IPS-18a (cell line): ENCODE measurements around the gene SYCE3.
A peak's percentile ranks its signal among the peaks of the same experiment; 100 is the strongest.

Experiments used
- H3K27ac ChIP-seq: one replicate; pipeline ENCODE4 v1.5.1; 2013; ENCODE audit warnings: low read length
- H3K27me3 ChIP-seq: one replicate; pipeline ENCODE4 v1.6.1; 2013; ENCODE audit warnings: mild to moderate bottlenecking, low read length; ENCODE audit not compliant: control insufficient read depth, insufficient read depth
- H3K36me3 ChIP-seq: one replicate; pipeline ENCODE4 v1.6.1; 2013; ENCODE audit warnings: low read depth, low read length; ENCODE audit not compliant: control insufficient read depth
- H3K4me1 ChIP-seq: one replicate; pipeline ENCODE4 v1.6.1; 2013; ENCODE audit warnings: low read depth, low read length; ENCODE audit not compliant: control insufficient read depth
- H3K4me3 ChIP-seq: one replicate; pipeline ENCODE4 v1.5.1; 2013; ENCODE audit warnings: low read length
- H3K9ac ChIP-seq: one replicate; pipeline ENCODE4 v1.6.1; 2013; ENCODE audit warnings: mild to moderate bottlenecking, low read length, moderate library complexity
- H3K9me3 ChIP-seq: one replicate; pipeline ENCODE4 v1.6.1; 2013; ENCODE audit warnings: low read depth, low read length; ENCODE audit not compliant: control insufficient read depth

The SYCE3 gene

GRCh38 chr22:50597097-50597496, 34.4 kb upstream of the SYCE3 start:
- Histone ChIP-seq H3K9me3 (no peaks in the 10 kb centered on the region), H3K27ac (no peak overlapping the region), H3K4me3 (no peak overlapping the region), H3K9ac (no peak overlapping the region), H3K4me1 (no peaks in the 10 kb centered on the region), H3K36me3 (no peaks in the 10 kb centered on the region), H3K27me3 (peaks cover 32% of the 10 kb centered on the region)

GRCh38 chr22:50595189-50595588, 32.5 kb upstream of the SYCE3 start:
- Histone ChIP-seq H3K4me3 (no peak overlapping the region), H3K36me3 (no peaks in the 10 kb centered on the region), H3K27ac (no peak overlapping the region), H3K4me1 (no peaks in the 10 kb centered on the region), H3K9ac (no peak overlapping the region), H3K27me3 (peaks cover 20% of the 10 kb centered on the region), H3K9me3 (no peaks in the 10 kb centered on the region)

GRCh38 chr22:50587407-50587806, 24.7 kb upstream of the SYCE3 start:
- Histone ChIP-seq H3K36me3 (no peaks in the 10 kb centered on the region), H3K9me3 (no peaks in the 10 kb centered on the region), H3K4me1 (peaks cover 5% of the 10 kb centered on the region), H3K9ac (no peak overlapping the region), H3K27ac (no peak overlapping the region), H3K27me3 (no peaks in the 10 kb centered on the region), H3K4me3 (no peak overlapping the region)

GRCh38 chr22:50586416-50586815, 23.7 kb upstream of the SYCE3 start:
- Histone ChIP-seq H3K36me3 (no peaks in the 10 kb centered on the region), H3K4me3 (no peak overlapping the region), H3K9me3 (no peaks in the 10 kb centered on the region), H3K9ac (no peak overlapping the region), H3K4me1 (peaks cover 5% of the 10 kb centered on the region), H3K27ac (no peak overlapping the region), H3K27me3 (no peaks in the 10 kb centered on the region)

- Histone ChIP-seq H3K4me3 (no peak overlapping the region), H3K27ac (no peak overlapping the region), H3K27me3 (no peaks in the 10 kb centered on the region), H3K9me3 (no peaks in the 10 kb centered on the region), H3K4me1 (peaks cover 5% of the 10 kb centered on the region), H3K9ac (no peak overlapping the region), H3K36me3 (no peaks in the 10 kb centered on the region)
Observed at GRCh38 chr22:50585781-50586180, 23.1 kb upstream of the SYCE3 start.

- Histone ChIP-seq H3K36me3 (no peaks in the 10 kb centered on the region), H3K4me1 (peaks cover 5% of the 10 kb centered on the region), H3K4me3 (no peak overlapping the region), H3K27ac (no peak overlapping the region), H3K27me3 (no peaks in the 10 kb centered on the region), H3K9me3 (no peaks in the 10 kb centered on the region), H3K9ac (no peak overlapping the region)
Observed at GRCh38 chr22:50585238-50585637, 22.5 kb upstream of the SYCE3 start.

DNA sequence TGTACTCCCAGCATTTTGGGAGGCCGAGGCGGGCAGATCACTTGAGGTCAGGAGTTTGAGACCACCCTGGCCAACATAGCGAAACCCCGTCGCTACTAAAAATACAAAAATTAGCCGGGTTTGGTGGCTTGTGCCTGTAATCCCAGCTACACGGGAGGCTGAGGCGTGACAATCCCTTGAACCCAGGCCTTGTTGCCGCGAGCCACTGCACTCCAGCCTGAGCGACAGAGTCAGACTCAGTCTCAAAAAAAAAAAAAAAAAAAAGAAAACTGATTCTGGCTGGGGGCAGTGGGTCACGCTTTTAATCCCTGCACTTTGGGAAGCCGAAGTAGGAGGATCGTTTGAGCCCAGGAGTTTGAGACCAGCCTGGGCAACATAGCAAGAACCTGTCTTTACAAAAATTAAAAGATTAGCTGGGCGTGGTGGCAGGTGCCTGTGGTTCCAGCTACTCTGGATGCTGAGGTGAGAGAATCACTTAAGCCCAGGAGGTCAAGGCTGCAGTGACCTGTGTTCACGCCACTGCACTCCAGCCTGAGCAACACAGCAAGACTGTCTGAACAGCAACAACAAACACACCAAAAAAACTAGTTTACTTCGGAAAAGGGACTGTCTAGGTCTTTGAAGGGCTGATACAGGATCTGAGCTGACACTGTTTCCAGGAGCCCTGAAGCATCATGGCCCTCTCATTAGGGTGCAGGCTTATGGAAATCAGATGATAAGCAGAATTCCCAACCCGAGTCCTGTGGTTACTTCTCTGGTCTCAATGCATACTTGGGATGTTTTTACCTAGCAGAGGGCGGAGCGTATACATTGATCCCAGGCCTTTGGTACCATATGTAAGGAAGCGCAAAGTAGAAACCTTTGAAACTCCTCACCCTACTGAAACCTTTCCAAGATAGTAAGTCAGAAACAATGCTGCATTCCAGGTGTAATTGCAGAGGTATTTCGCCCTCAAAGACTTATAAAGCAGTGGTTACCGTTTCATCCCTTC, 21.7 kb upstream of the SYCE3 start:
- peaks cover 5% of the 10 kb centered on the region for H3K4me1 ChIP-seq
- peak overlapping the region; percentile 92 for H3K4me3 ChIP-seq
- peaks cover 4% of the 10 kb centered on the region for H3K36me3 ChIP-seq
- H3K27ac ChIP-seq = no peak overlapping the region
- H3K9me3 ChIP-seq = no peaks in the 10 kb centered on the region
- no peaks in the 10 kb centered on the region for H3K27me3 ChIP-seq
- no peak overlapping the region for H3K9ac ChIP-seq

DNA sequence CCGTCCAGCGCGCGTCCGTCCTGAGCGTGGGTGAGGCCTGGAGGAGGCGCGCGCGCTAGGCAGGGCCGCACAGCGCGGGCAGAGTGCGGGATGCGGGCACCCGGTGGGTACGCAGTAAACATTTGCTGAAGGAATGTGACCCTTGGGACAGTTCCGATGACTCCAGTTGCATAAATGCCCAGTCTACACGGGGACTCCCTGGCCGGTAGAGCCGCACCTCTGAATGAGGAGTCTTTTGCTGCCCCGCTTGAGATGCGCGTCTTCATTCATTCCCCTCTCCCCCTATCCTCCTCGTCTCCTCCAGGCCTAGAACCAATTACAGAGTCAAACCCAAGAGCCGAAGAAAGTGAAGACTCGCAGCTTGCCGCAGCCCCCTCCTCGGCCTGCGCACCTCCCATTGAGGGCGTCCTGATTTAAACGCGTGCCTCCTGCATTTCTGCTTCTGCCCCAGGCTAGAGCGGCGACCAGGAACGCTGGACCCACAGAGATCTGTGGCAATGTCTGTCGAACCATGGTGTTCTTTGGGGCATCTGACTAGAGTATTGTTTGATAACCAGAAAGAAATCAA, 20.7 kb upstream of the SYCE3 start:
- Histone ChIP-seq H3K9me3 (no peaks in the 10 kb centered on the region), H3K4me1 (peaks cover 5% of the 10 kb centered on the region), H3K27ac (no peak overlapping the region), H3K27me3 (no peaks in the 10 kb centered on the region), H3K9ac (peak overlapping the region; percentile 77), H3K4me3 (peak overlapping the region; percentile 92), H3K36me3 (peaks cover 7% of the 10 kb centered on the region)

- Histone ChIP-seq H3K4me1 (peaks cover 5% of the 10 kb centered on the region), H3K9me3 (no peaks in the 10 kb centered on the region), H3K27me3 (no peaks in the 10 kb centered on the region), H3K4me3 (peak within 1 kb of the TSS; percentile 92), H3K9ac (peak within 1 kb of the TSS; percentile 77), H3K27ac (peak within 1 kb of the TSS; percentile 88), H3K36me3 (peaks cover 7% of the 10 kb centered on the region)
Observed at GRCh38 chr22:50582493-50583293, 20.0 kb upstream of the SYCE3 start, which contains the start of gene CHKB. CHKB (minus strand) TSS chr22:50582849; CDS start chr22:50582781, 68 bp downstream.

GRCh38 chr22:50581950-50582492, 19.3 kb upstream of the SYCE3 start:
- Histone ChIP-seq H3K4me1 (peaks cover 5% of the 10 kb centered on the region), H3K9ac (peak overlapping the region; percentile 77), H3K27me3 (no peaks in the 10 kb centered on the region), H3K9me3 (no peaks in the 10 kb centered on the region), H3K36me3 (peaks cover 7% of the 10 kb centered on the region), H3K4me3 (peak overlapping the region; percentile 92), H3K27ac (no peak overlapping the region)
